GM21529 (cell line): ENCODE results near the gene LRCH4.

Experiments
- ATAC-seq: cut with Tn5 transposase; IDR thresholded peaks from one replicate; pipeline ENCODE4 v1.9.1; 2021; ENCODE audit not compliant: unreplicated experiment

The LRCH4 gene

DNA sequence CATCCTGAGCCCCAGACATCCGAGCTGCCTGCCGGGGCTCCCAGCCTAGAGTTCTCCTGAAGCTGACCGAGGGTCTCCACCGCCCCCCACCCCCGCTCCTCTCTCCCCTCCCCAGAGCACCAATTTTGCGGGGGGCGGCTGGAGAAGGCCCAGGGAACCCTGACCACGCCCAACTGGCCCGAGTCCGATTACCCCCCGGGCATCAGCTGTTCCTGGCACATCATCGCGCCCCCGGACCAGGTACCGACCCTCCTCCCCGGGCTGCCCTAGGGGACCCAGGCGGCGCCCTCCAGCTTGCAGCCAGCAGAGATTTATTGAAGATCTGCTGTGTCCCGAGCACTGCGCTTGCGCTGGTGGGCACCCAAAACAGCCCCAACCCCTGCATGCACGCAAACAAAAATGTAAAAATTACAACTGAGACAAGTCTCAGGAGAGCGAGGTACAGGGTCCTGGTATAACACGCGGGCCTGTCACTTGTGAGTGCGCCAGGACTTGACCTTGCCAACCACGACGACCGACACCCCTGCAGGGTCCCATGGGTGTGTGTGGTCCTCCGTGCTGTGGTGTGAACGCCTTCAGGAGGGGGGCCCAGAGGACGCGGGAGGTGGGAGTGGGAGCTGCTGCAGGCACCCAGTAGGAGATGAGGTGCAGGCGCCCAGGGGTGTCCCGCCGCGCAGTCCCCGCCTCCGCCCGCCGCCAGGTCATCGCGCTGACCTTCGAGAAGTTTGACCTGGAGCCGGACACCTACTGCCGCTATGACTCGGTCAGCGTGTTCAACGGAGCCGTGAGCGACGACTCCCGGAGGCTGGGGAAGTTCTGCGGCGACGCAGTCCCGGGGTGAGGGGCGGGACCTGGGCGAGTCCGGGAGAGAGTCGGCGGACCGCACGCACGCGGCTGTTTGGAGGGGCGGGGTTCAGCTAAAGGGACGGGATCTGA is 19.3 kb upstream of the LRCH4 start:
- ATAC-seq: no peak

DNA sequence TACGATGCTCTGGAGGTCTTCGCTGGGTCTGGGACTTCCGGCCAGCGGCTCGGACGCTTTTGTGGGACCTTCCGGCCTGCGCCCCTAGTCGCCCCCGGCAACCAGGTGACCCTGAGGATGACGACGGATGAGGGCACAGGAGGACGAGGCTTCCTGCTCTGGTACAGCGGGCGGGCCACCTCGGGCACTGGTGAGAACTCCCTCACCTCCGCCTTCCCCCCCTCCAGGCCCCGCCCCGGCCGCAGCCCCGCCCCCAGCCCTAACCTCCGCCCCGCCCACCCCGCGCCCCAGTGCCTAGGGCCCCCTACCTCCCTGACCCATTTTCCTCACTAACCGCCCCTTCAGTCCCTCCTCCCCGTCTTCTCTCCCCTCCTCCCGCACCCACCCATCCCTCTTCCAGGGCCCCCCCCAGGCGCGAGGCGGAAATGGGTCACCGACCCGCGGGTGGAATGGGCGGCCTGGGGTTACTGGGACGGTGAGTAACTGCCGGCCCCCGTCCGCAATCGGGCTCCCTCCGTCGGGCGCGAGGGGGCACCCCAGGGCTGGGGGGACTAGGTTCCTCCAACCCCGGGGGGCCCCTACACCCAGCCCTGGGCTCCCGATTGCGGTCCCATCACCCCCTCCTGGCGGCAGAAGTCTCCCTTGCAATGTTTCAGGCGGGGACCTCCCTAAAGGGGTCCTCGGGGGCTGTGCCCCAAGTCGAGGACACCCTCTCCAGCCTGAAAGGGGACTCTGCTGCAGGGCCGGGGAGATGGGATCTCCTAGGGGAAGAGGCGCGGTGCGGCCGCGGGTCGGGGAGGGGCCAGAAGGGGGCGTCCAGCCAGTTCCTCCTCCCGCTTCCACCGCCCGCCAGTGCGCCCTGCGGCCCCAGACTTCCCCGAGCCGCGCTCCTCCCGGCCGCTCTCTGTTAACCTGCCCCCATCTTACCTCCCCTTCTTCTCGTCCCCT is 18.4 kb upstream of the LRCH4 start:
- ATAC-seq: peak; percentile 63

DNA sequence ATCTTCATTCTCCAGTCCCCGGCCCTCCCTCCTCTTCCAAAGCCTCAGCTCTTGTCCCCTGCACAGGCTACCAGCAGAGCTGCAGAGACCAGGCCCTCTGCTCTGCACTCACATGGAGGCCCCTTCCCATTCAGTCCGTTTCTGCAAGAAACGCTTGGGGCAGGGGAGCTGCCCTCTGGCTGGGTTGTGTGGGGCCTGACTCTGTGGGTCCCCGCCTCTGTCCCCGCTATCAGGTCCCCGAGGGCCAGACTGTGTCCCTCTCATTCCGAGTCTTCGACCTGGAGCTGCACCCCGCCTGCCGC is 17.7 kb upstream of the LRCH4 start:
- no peak for ATAC-seq

DNA sequence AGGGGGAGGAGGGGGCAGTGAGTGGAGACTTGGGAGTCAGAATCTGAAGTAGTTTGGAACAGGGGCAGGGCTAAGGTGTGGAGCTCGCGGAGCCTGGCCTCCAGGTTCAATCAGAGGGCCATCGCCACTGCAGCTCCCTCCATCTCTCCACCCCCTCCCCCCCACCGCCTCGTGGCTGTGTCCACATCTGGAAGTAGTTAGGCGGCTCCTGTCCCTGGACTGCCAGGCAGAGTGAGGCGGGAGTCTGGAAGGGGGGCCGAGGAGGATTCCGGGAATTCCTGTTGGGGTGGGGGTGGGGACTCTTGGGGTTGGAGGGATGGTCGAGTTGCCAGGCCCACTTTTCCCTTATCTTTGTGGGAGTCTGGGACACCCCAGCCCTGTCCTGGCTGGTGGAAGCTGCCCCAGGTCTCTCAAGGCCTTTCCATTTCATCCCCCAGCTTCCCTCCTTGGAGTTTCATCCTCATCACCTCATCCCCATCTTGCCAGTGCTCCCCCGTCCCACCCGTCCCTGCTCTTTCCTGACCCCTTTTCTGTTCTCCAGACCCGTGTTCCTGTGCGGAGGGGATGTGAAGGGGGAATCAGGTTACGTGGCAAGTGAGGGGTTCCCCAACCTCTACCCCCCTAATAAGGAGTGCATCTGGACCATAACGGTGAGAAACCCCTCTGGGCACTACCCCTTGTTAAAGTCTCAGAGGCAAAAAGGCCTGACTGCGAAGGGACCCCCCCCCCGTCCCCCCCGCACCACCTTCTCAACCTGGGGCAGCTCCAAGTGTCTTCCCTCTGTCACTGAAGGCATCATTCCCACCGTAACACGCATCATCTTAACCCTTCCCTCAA is 17.2 kb upstream of the LRCH4 start:
- ATAC-seq: no peak

DNA sequence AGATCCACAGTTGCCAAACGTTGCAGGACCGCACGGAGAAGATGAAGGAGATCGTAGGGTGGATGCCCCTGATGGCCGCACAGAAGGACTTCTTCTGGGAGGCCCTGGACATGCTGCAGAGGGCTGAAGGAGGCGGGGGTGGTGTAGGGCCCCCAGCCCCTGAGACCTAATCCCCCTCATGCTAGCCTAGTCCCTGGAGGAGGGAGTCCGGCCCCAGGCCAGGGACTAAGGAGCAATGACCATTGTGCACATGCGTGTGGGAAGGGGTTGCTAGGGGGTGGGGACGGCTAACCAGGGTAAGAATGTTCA is 14.8 kb upstream of the LRCH4 start:
- ATAC-seq: no peak

GRCh38 chr7:100599911-100600729 is 14.2 kb upstream of the LRCH4 start:
- ATAC-seq: no peak

DNA sequence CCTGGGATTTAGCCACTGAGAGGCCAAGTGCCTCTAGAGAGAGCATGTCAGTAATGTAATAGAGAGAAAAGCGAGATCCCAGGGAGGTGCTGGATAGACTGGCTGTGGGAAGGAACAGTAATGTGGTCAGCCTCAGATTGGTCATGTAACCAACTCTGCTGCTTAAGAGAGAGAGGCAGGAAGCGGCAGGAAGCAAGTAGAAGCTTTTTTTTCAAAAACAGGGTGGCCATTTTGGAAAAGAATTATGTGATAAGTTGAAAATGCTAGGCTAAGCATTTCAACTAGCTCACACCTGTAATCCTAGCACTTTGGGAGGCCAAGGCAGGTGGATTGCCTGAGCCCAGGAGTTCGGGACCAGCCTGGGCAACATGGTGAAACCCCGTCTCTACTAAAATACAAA is 12.5 kb upstream of the LRCH4 start:
- no peak for ATAC-seq

DNA sequence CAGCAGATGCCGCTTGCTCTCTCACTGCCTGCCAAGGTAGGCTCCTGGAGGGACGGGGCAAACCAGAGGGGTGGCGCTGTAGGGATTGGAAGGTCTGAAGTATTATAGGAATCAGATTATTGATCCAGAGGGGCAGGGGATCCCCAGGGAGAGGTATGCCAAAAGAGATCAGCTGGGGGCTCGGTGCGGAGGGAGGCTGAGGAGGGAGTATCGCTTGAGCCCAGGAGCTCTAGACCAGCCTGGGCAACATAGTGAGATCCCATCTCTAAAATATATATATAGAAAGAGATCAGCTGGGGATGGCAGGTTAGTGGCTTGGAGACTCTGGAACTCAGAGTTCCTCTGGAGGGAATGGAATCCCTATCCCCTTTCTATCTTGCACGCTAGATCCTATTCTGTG is 9.3 kb upstream of the LRCH4 start:
- ATAC-seq: no peak

GRCh38 chr7:100591596-100591995 is 5.7 kb upstream of the LRCH4 start:
- ATAC-seq: no peak

DNA sequence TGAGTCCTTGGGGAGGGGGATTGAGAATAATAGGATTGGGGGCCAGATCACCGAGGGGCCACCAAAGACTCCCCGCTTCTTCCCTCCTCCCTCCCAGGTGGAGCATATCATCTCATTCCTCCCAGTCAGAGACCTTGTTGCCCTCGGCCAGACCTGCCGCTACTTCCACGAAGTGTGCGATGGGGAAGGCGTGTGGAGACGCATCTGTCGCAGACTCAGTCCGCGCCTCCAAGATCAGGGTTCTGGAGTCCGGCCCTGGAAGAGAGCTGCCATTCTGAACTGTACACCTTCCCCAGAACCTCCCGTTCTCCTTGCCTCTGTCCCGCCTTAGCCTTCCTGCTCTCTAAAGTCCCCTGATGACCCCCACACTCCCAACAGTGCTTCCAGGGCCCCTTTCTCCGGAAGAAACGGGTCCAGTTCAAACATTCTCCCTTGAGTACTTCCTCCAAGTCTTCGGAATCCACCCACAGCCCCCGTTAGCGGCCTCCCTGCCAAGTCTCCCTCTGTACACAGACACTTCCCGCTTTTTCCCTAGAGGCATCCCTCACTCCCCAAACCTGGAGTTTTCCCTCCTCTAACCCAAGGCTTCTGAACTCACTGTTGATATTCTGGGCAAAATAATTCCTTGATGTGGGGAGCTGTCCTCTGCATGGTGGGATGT is 4.3 kb upstream of the LRCH4 start:
- ATAC-seq: no peak

DNA sequence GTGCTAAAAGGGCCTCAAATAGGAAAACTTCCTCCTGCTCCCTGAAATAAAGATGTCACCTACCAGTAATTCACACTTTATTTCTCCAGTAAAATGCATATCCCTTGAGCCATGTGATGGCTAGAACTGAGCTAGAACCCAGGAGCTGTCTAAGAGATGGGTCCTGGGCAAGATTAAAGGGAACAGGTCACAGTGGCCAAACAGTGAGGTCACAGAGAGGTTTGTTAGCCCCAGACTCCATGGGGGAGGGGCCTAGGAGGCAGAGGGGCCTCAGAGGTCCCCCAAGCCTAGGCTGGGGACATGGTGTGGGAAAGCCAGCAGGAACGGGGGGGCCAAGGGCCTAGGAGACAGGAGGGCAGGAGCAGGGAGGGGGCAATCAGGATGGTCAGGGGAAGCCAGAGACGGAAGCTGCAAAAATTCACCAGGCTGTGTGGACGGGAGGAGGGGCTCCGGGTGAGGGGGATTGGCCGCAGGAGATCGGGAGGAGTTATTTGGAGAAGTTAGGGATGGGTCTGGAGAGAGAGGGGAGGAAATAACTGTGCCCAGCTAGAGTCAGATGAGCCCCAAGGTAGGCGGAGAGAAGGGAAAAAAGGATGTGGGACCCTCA is 3.5 kb upstream of the LRCH4 start:
- ATAC-seq: no peak

- no peak for ATAC-seq
Observed at GRCh38 chr7:100588438-100588837, 2.5 kb upstream of the LRCH4 start.

DNA sequence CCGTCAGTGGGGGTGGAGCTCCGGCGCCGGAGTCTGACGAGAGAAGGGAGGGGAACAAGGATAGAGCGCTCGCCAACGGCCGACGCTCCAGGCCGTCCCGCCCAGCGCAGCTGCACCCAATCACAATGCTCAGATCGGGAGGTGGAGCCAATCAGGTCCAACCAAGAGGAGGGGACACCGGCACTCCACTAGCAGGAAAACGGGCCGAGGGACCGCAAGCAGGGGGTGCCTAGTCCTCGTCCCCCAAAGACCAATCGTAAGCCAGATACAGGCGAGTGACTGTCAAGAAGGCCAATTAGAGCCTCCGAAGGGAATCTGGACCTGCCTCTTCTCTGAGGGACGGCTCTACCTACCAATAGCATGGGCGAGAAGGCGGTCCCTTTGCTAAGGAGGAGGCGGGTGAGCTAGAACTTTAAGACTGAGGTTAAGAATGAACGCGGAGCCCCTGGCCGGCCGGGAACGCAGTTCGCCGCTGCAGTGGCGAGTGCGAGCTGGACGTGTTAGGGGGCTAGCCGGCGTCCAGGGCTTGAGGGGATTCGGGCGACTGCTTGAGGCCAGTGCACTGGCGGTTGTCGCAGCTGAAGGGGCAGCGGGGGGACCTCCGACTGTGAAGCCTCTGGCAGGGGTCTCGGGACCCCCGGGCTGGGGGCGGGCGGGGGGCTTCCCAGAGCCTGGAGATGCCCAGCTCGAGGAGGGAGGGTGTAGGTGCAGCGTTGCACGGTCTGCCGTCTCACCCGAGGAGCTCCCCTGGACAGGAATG is 517 bp upstream of the LRCH4 start, which contains the start of gene FBXO24:
FBXO24 (plus strand) TSS at position 63 of the 760 bp plus-strand sequence; CDS start at position 361, 298 bp downstream.
- ATAC-seq: peak; percentile 84

- no peak for ATAC-seq
Observed at GRCh38 chr7:100584683-100585510, 1.0 kb downstream of the LRCH4 start.

- ATAC-seq: no peak
Observed at GRCh38 chr7:100584054-100584682, 1.8 kb downstream of the LRCH4 start.

- ATAC-seq: no peak
Observed at GRCh38 chr7:100583132-100584053, 2.5 kb downstream of the LRCH4 start.
